Breast epithelium (tissue), 3 donors: Measurements from ENCODE around the gene SIRT3.

Experiments used
- CTCF ChIP-seq, 3 donors: fragments of 450-650 bp; IDR thresholded peaks; one replicate each; pipeline ENCODE4 v1.5.1; 2016 to 2017; ENCODE audit warnings: antibody characterized with exemption in 3 of 3, mild to moderate bottlenecking in 3 of 3, moderate library complexity in 3 of 3
- POLR2A ChIP-seq: fragments of 450-650 bp; IDR thresholded peaks from one replicate; pipeline ENCODE4 v1.6.1; 2016; ENCODE audit warnings: antibody characterized with exemption, mild to moderate bottlenecking, moderate library complexity

- TF ChIP-seq CTCF (IDR thresholded peaks at IDR 0.05) (no peak), POLR2A (no peak)
Measured at GRCh38 chr11:253886-254270, 17.7 kb upstream of the SIRT3 start.
